HG02798 (cell line): Measurements from ENCODE around the gene C21orf91.
A peak's percentile ranks its signal among the peaks of the same experiment; 100 is the strongest.

Source experiments
- ATAC-seq: cut with Tn5 transposase; IDR thresholded peaks from one replicate; pipeline ENCODE4 v1.9.1; 2021; ENCODE audit warnings: mild to moderate bottlenecking; ENCODE audit not compliant: unreplicated experiment, poor library complexity

The C21orf91 gene

GRCh38 chr21:17819114-17819876 is at the start of gene C21orf91:
TSS of gene C21orf91 (minus strand) at chr21:17819356. CDS start at chr21:17818318, 1,038 bp downstream.
- ATAC-seq, result peak; percentile 88

GRCh38 chr21:17866590-17866989 is 47.4 kb upstream of the C21orf91 start:
- no peak for ATAC-seq

GRCh38 chr21:17859661-17860060 is 40.5 kb upstream of the C21orf91 start:
- no peak for ATAC-seq

- ATAC-seq, result no peak
Measured at GRCh38 chr21:17858747-17859146, 39.6 kb upstream of the C21orf91 start.

- no peak for ATAC-seq
Measured at GRCh38 chr21:17854745-17855144, 35.6 kb upstream of the C21orf91 start.

GRCh38 chr21:17853393-17854275 is 34.5 kb upstream of the C21orf91 start:
- no peak for ATAC-seq

GRCh38 chr21:17848228-17848627 is 29.1 kb upstream of the C21orf91 start:
- ATAC-seq, result peak; percentile 96

- ATAC-seq, result no peak
Measured at GRCh38 chr21:17841103-17841502, 21.9 kb upstream of the C21orf91 start.

GRCh38 chr21:17834639-17835354 is 15.6 kb upstream of the C21orf91 start:
- peak; percentile 56 for ATAC-seq

GRCh38 chr21:17829472-17829871 is 10.3 kb upstream of the C21orf91 start:
- ATAC-seq, result no peak

- ATAC-seq, result no peak
Measured at GRCh38 chr21:17828223-17828622, 9.1 kb upstream of the C21orf91 start.

- ATAC-seq, result no peak
Measured at GRCh38 chr21:17823846-17824245, 4.7 kb upstream of the C21orf91 start.

- ATAC-seq, result no peak
Measured at GRCh38 chr21:17821121-17821520, 2.0 kb upstream of the C21orf91 start.

- peak; percentile 63 for ATAC-seq
Measured at GRCh38 chr21:17819877-17820229, 697 bp upstream of the C21orf91 start.

- ATAC-seq, result peak; percentile 8
Measured at GRCh38 chr21:17818186-17819113, 706 bp downstream of the C21orf91 start.

GRCh38 chr21:17813353-17813752 is 5.8 kb downstream of the C21orf91 start:
- no peak for ATAC-seq

- no peak for ATAC-seq
Measured at GRCh38 chr21:17805966-17806365, 13.2 kb downstream of the C21orf91 start.

- ATAC-seq, result no peak
Measured at GRCh38 chr21:17803536-17803935, 15.6 kb downstream of the C21orf91 start.

GRCh38 chr21:17802572-17802971 is 16.6 kb downstream of the C21orf91 start:
- no peak for ATAC-seq
